NCI-H1694 treated with DMSO at 0.1 percent for 48 hours (cell line): ENCODE data around the gene MGAT5B.

Experiments used
- DNase-seq: peaks from one replicate; lab custom pipeline; 2025; lab: John Stamatoyannopoulos, UW

Gene MGAT5B

GRCh38 chr17:76905836-76906235 is 37.6 kb downstream of the MGAT5B start:
- DNase-seq = no peak

GRCh38 chr17:76906463-76906862 is 38.3 kb downstream of the MGAT5B start:
- no peak for DNase-seq

GRCh38 chr17:76907352-76907751 is 39.1 kb downstream of the MGAT5B start:
- no peak for DNase-seq

GRCh38 chr17:76909971-76910760 is 42.0 kb downstream of the MGAT5B start:
- peak; percentile 22 for DNase-seq

- DNase-seq = peak; percentile 88
Measured at GRCh38 chr17:76911299-76912017, 43.3 kb downstream of the MGAT5B start.

GRCh38 chr17:76912421-76913164 is 44.4 kb downstream of the MGAT5B start:
- peak; percentile 83 for DNase-seq

- DNase-seq = no peak
Measured at GRCh38 chr17:76914937-76915336, 46.7 kb downstream of the MGAT5B start.

- DNase-seq = no peak
Measured at GRCh38 chr17:76915840-76916510, 47.8 kb downstream of the MGAT5B start.

- DNase-seq = no peak
Measured at GRCh38 chr17:76917829-76918228, 49.6 kb downstream of the MGAT5B start.

GRCh38 chr17:76918811-76919210 is 50.6 kb downstream of the MGAT5B start:
- DNase-seq = no peak

- no peak for DNase-seq
Measured at GRCh38 chr17:76920364-76921139, 52.3 kb downstream of the MGAT5B start.

- DNase-seq = no peak
Measured at GRCh38 chr17:76921340-76922036, 53.3 kb downstream of the MGAT5B start.

GRCh38 chr17:76922084-76922483 is 53.9 kb downstream of the MGAT5B start:
- no peak for DNase-seq

- DNase-seq = no peak
Measured at GRCh38 chr17:76922967-76923366, 54.8 kb downstream of the MGAT5B start.

GRCh38 chr17:76923491-76923890 is 55.3 kb downstream of the MGAT5B start:
- no peak for DNase-seq

GRCh38 chr17:76924345-76925342 is 56.4 kb downstream of the MGAT5B start:
- DNase-seq = no peak

GRCh38 chr17:76925441-76925891 is 57.3 kb downstream of the MGAT5B start:
- DNase-seq = no peak

- no peak for DNase-seq
Measured at GRCh38 chr17:76926237-76926866, 58.1 kb downstream of the MGAT5B start.

- no peak for DNase-seq
Measured at GRCh38 chr17:76927577-76927976, 59.4 kb downstream of the MGAT5B start.
